K562 (cell line): ENCODE results near the gene TCF4. TPM values are rescaled to one million over a fixed set of nuclear protein-coding genes. Genes with fewer than 3 reads are reported as not detected.
A peak's percentile ranks its signal among the peaks of the same experiment; 100 is the strongest.

Experiments
- ATAC-seq: fragments of 200-7000 bp; cut with Tn5 transposase; 3 replicates; pipeline ENCODE4 v1.9.1; 2020; ENCODE audit warnings: moderate library complexity
- BruUV-seq: library from RNA; stranded (reverse); fragments of 400-500 nt; replicated peaks from 2 replicates; lab custom pipeline; 2021; lab: Mats Ljungman, UMichigan
- CTCF ChIA-PET: fragments of 300-600 bp; formaldehyde crosslinking; extraction: SDS; loops from one replicate; lab custom pipeline; 2021; ENCODE audit warnings: low intra/inter-chr PET ratio; lab: Yijun Ruan, JAX
- POLR2A ChIA-PET: fragments of 300-600, 350-650 bp; sonication (Branson Sonifier 250); formaldehyde crosslinking; extraction: SDS; loops from one replicate; lab custom pipeline; 2021; ENCODE audit warnings: antibody characterized with exemption, inconsistent platforms; lab: Yijun Ruan, JAX
- DNase-seq, 4 experiments: peaks; one replicate each; pipeline versions ENCODE4 v3.0.0 to v3.0.0-alpha.2; 2011 to 2018; ENCODE audit warnings: low spot score in 3 of 4, mixed read lengths in 3 of 4; ENCODE audit errors: extremely low read depth in 1 of 4
- FAIRE-seq: peaks from 2 replicates; lab custom pipeline; 2011; peaks lifted over from hg19 to GRCh38; lab: Jason Lieb, UNC
- H2AFZ ChIP-seq: 2 replicates; pipeline ENCODE4 v1.6.0; 2011; ENCODE audit warnings: low read depth, low read length, control low read depth, inconsistent platforms
- H3K27ac ChIP-seq: fragments of 200-600 bp; 3 replicates; pipeline ENCODE4 v1.8.0; 2011; ENCODE audit warnings: low read depth, mild to moderate bottlenecking, control low read depth, inconsistent platforms, low read length, moderate library complexity, mixed read lengths; ENCODE audit errors: extremely low read depth
- H3K27me3 ChIP-seq, 2 experiments: fragments of 300-600 bp in 1 of 2; 2 replicates in 1 of 2; 3 replicates in 1 of 2; pipeline versions ENCODE4 v1.6.0 to v1.8.0; 2011; ENCODE audit warnings: inconsistent platforms in 2 of 2, low read length in 2 of 2, mild to moderate bottlenecking in 1 of 2, mixed read lengths in 1 of 2, moderate library complexity in 1 of 2; ENCODE audit not compliant: control insufficient read depth in 2 of 2, insufficient read depth in 2 of 2
- H3K36me3 ChIP-seq: fragments of 300-600 bp; 3 replicates; pipeline ENCODE4 v1.8.0; 2011; ENCODE audit warnings: mild to moderate bottlenecking, low read length, inconsistent platforms; ENCODE audit not compliant: control insufficient read depth, insufficient read depth
- H3K4me1 ChIP-seq, 2 experiments: fragments of 200-600 bp in 1 of 2; replicated peaks in 1 of 2; 2 replicates in 1 of 2; 3 replicates in 1 of 2; pipeline versions ENCODE4 v1.5.1 to v1.8.0; 2011; ENCODE audit warnings: inconsistent platforms in 2 of 2, low read length in 2 of 2, mild to moderate bottlenecking in 1 of 2, mixed read lengths in 1 of 2, moderate library complexity in 1 of 2; ENCODE audit not compliant: control insufficient read depth in 2 of 2, insufficient read depth in 2 of 2
- H3K4me2 ChIP-seq: 2 replicates; pipeline ENCODE4 v1.6.1; 2011; ENCODE audit warnings: low read length, control low read depth, inconsistent platforms, mixed read lengths; ENCODE audit not compliant: insufficient read depth
- H3K4me3 ChIP-seq: fragments of 200-600 bp; sonication (generic), shearing (Covaris generic); 2 replicates; pipeline ENCODE4 v1.5.1; 2016; ENCODE audit warnings: control low read depth, inconsistent platforms
- H3K79me2 ChIP-seq: fragments of 200-600 bp; 3 replicates; pipeline ENCODE4 v1.8.0; 2011; ENCODE audit warnings: low read length, inconsistent platforms; ENCODE audit not compliant: control insufficient read depth, insufficient read depth
- H3K9ac ChIP-seq, 2 experiments: 2 replicates each; pipeline versions ENCODE4 v1.6.0 to v1.6.1; 2011; ENCODE audit warnings: low read depth in 2 of 2, low read length in 2 of 2, control low read depth in 1 of 2, inconsistent platforms in 1 of 2, mild to moderate bottlenecking in 1 of 2, mixed read lengths in 1 of 2; ENCODE audit not compliant: insufficient read depth in 1 of 2
- H3K9me1 ChIP-seq: one replicate; pipeline ENCODE4 v1.6.0; 2011; ENCODE audit warnings: inconsistent platforms, mild to moderate bottlenecking, low read length, moderate library complexity; ENCODE audit not compliant: control insufficient read depth, insufficient read depth
- H3K9me3 ChIP-seq: replicated peaks from 2 replicates; pipeline ENCODE4 v1.5.1; 2011; ENCODE audit warnings: low read depth, low read length, inconsistent platforms; ENCODE audit not compliant: control insufficient read depth, insufficient read depth
- H4K20me1 ChIP-seq: replicated peaks from 2 replicates; pipeline ENCODE4 v1.6.1; 2011; ENCODE audit warnings: low read length, inconsistent platforms, mixed read lengths; ENCODE audit not compliant: control insufficient read depth, insufficient read depth
- CBX3 ChIP-seq, 2 experiments: IDR thresholded peaks; 1 replicate in 1 of 2; 2 replicates in 1 of 2; pipeline ENCODE4 v1.6.1; 2012; ENCODE audit warnings: inconsistent platforms in 2 of 2, low read length in 2 of 2, borderline replicate concordance in 1 of 2, control low read depth in 1 of 2
- FOXK1 ChIP-seq: sonication (generic); formaldehyde crosslinking; IDR thresholded peaks from 2 replicates; pipeline ENCODE4 v1.8.0; 2022; ENCODE audit warnings: missing genetic modification reagents, mild to moderate bottlenecking, borderline replicate concordance
- ILK ChIP-seq: fragments of 450-650 bp; IDR thresholded peaks from 2 replicates; pipeline ENCODE4 v1.6.1; 2016; ENCODE audit warnings: missing genetic modification characterization, low read depth, mild to moderate bottlenecking, missing compliant biosample characterization, moderate library complexity, borderline replicate concordance
- MEIS2 ChIP-seq: fragments of 450-650 bp; IDR thresholded peaks from 2 replicates; pipeline ENCODE4 v1.6.1; 2014; ENCODE audit warnings: mild to moderate bottlenecking; ENCODE audit not compliant: partially characterized antibody
- RFX7 ChIP-seq: fragments of 250-450 bp; sonication (Bioruptor Pico); IDR thresholded peaks from 2 replicates; pipeline ENCODE4 v1.5.1; 2021; ENCODE audit warnings: mild to moderate bottlenecking
- SMAD1 ChIP-seq: fragments of 150-350 bp; IDR thresholded peaks from 2 replicates; pipeline ENCODE4 v1.6.1; 2014; ENCODE audit warnings: low read length, low read depth; ENCODE audit not compliant: partially characterized antibody
- XRCC5 ChIP-seq: fragments of 200-400 bp; formaldehyde crosslinking; IDR thresholded peaks from 2 replicates; pipeline ENCODE4 v1.6.1; 2017; ENCODE audit warnings: low read depth, mild to moderate bottlenecking, low read length
- ZNF239 ChIP-seq: fragments of 250-450 bp; sonication (Bioruptor Pico); IDR thresholded peaks from 2 replicates; pipeline ENCODE4 v1.4.0; 2020; ENCODE audit warnings: mild to moderate bottlenecking
- WGBS: fragments of 100-300 bp; shearing (Covaris generic); methylation state at CpG from one replicate; pipeline ENCODE4 v1.1.6; 2016; ENCODE audit warnings: low coverage, mixed read lengths; ENCODE audit not compliant: insufficient coverage; ENCODE audit errors: missing lambda C conversion rate; 5-methylcytosine and 5-hydroxymethylcytosine counted together
- in situ Hi-C: fragments of 300-500 bp; cut with MboI; formaldehyde crosslinking; loops from 4 replicates; pipeline ENCODE4 v1.15.0; 2018; ENCODE audit warnings: inconsistent platforms, mixed read lengths
- intact Hi-C: fragments of 100-400 bp; cut with micrococcal nuclease; formaldehyde crosslinking; loops from 2 replicates; pipeline ENCODE4 v1.14.2; 2022
- polyA plus RNA-seq, 8 experiments: library from polyadenylated mRNA; depleted of rRNA in 4 of 8; stranded (reverse) in 5 of 8; unstranded in 3 of 8; fragments of >200 nt; fragmentation: Nextera tagmentation in 2 of 8; fragmentation: Illumina TruSeq in 1 of 8; extraction: Ambion mirVana in 2 of 8; extraction: Trizol in 1 of 8; gene quantifications; 2 replicates each; pipeline versions ENCODE4 v1.2.1 to v1.2.3, GENCODE V29; 2011 to 2014; ENCODE audit warnings: inconsistent platforms in 1 of 8, missing spikeins in 1 of 8
- total RNA-seq, 7 experiments: library from RNA; depleted of rRNA in 6 of 7; stranded (reverse); fragments of >200 nt in 6 of 7; fragmentation: Illumina TruSeq in 2 of 7; extraction: Trizol in 2 of 7; gene quantifications; 2 replicates each; pipeline versions ENCODE4 v1.2.1 to v1.2.3, GENCODE V29; 2011 to 2021; ENCODE audit warnings: low replicate concordance in 1 of 7
- TF ChIP-seq, protein P1 (sequence below): fragments of 250-450 bp; sonication (Bioruptor Pico); IDR thresholded peaks from 2 replicates; pipeline ENCODE4 v1.8.0; 2021; ENCODE audit warnings: moderate library complexity, mild to moderate bottlenecking, inconsistent platforms
- TF ChIP-seq, protein P2 (sequence below): sonication (generic); formaldehyde crosslinking; IDR thresholded peaks from 2 replicates; pipeline ENCODE4 v1.8.0; 2022; ENCODE audit warnings: mild to moderate bottlenecking, missing genetic modification reagents

TCF4 gene
- total and polyA plus RNA-seq, 9 of the 15 experiments (the other 6 are each of a cell fraction or from before 2014, with no cell fraction given): 4.8 to 24.7 (median 15.2) TPM

DNA sequence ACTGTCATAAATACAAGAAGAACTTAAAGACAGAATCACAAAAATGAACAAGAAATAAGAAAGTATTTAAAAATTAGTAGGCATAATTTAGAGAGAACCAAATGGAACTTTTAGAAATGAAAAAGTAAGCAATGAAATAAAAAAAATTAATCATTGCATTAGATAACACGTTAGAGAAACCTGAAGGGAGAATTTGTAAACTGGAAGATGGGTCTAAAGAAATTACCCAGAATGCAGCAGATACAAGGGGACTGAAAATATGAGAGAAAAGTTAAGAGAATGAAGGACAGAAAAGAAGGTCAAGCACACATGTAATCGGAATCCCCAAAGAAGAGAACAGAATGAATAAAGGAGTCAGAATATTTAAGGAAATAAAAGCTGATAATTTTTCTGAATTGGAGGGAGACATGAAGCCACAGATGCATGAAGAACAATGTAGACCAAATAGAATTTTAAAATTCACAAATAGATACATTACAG, 21.5 kb downstream of the TCF4 start:
- no peaks in the 10 kb centered on the region for H3K9me3 ChIP-seq
- POLR2A ChIA-PET: no interaction called here
- no peak overlapping the region for H2AFZ ChIP-seq
- DNase-seq: no peak
- H3K9ac ChIP-seq: no peak overlapping the region
- no peak overlapping the region for H3K27ac ChIP-seq
- no peak for FAIRE-seq
- peak in 1 of 2 experiments; percentile 21; a peak in 1 of 3 replicates for TF ChIP-seq CBX3 (IDR thresholded peaks at IDR 0.05; ENCODE audit: borderline replicate concordance in 1 of 2, low read length in 2 of 2)
- no peak for TF ChIP-seq SMAD1
- TF ChIP-seq, all 486 proteins: peak for 1
- CTCF ChIA-PET: no interaction called here
- H4K20me1 ChIP-seq: no peaks in the 10 kb centered on the region
- no peaks in the 10 kb centered on the region; a peak in 1 of 5 replicates for H3K4me1 ChIP-seq
- no peak overlapping the region for H3K4me3 ChIP-seq
- H3K9me1 ChIP-seq: no peaks in the 10 kb centered on the region
- intact Hi-C loops: no loop called here
- in situ Hi-C loops: no loop called here
- H3K27me3 ChIP-seq: no peaks in the 10 kb centered on the region
- H3K79me2 ChIP-seq: peaks cover 5% of the 10 kb centered on the region; the same call in 1 of the 3 replicates
- H3K4me2 ChIP-seq: no peak overlapping the region
- ATAC-seq: no peak
- no TSS peak for BruUV-seq
- peaks cover 4% of the 10 kb centered on the region; the same call in 1 of the 3 replicates for H3K36me3 ChIP-seq
- 63% methylated on average over 2 of the region's 2 CpGs for WGBS

DNA sequence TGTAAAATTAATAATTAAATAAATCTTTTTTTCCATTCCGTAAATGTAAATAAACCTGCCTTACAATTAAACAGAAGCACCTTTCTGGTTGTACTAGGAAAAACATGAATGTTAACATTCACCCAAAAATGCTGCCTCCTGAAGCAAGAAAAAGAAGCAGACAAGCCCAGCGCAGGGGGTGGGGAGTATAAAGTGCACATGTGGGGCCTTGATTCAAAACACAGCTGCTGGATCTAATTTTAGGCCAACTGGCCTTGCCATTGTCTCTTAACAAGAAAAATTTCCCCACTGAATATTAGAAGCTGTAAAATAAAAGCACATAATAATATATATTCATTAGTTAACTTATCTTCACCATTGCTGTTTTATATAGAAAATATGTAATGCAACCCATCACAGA, 28.3 kb downstream of the TCF4 start:
- intact Hi-C loops (no loop called here), in situ Hi-C loops (no loop called here)
- peaks cover 4% of the 10 kb centered on the region; the same call in 2 of the 3 replicates for H3K36me3 ChIP-seq
- no peaks in the 10 kb centered on the region; a peak in 1 of 5 replicates for H3K4me1 ChIP-seq
- POLR2A ChIA-PET: interaction anchor here (1.5 to 2.0 kb wide), 2 partner anchors 10 to 11 kb away, joined by 3 to 7 read pairs; no protein-coding TSS in a partner anchor
- no peaks in the 10 kb centered on the region for H3K9me3 ChIP-seq
- no peaks in the 10 kb centered on the region for H4K20me1 ChIP-seq
- H3K27ac ChIP-seq: no peak overlapping the region
- no peak for ATAC-seq
- H3K9ac ChIP-seq: no peak overlapping the region
- H3K9me1 ChIP-seq: no peaks in the 10 kb centered on the region
- no peak overlapping the region for H3K4me3 ChIP-seq
- CTCF ChIA-PET: no interaction called here
- 90% methylated on average over 2 of the region's 2 CpGs for WGBS
- H3K4me2 ChIP-seq: no peak overlapping the region
- no TSS peak for BruUV-seq
- no peak for DNase-seq
- no peak overlapping the region for H2AFZ ChIP-seq
- no peaks in the 10 kb centered on the region for H3K27me3 ChIP-seq
- TF ChIP-seq ILK (no peak), MEIS2 (no peak), ZNF239 (no peak), FOXK1 (CRISPR knock-in tag) (no peak), RFX7 (CRISPR knock-in tag) (no peak), XRCC5 (no peak)
- TF ChIP-seq, protein P1, sequence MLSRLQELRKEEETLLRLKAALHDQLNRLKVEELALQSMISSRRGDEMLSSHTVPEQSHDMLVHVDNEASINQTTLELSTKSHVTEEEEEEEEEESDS (CRISPR knock-in tag): no peak
- TF ChIP-seq, protein P2, sequence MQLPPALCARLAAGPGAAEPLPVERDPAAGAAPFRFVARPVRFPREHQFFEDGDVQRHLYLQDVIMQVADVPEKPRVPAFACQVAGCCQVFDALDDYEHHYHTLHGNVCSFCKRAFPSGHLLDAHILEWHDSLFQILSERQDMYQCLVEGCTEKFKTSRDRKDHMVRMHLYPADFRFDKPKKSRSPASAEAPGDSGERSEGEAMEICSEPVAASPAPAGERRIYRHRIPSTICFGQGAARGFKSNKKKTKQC: no peak
- TF ChIP-seq, all 486 proteins: peak for 0
- no peak for FAIRE-seq
- H3K79me2 ChIP-seq: peaks cover 3% of the 10 kb centered on the region; the same call in 1 of the 3 replicates
